GM21515 (cell line): ENCODE results near the gene ALDH1L1.

Experiments used
- ATAC-seq: cut with Tn5 transposase; IDR thresholded peaks from one replicate; pipeline ENCODE4 v1.9.1; 2021; ENCODE audit not compliant: unreplicated experiment

ALDH1L1 gene

GRCh38 chr3:126135406-126136076 is 44.8 kb downstream of the ALDH1L1 start:
- ATAC-seq = no peak

- no peak for ATAC-seq
Measured at GRCh38 chr3:126135071-126135405, 45.3 kb downstream of the ALDH1L1 start.

- ATAC-seq = no peak
Measured at GRCh38 chr3:126134219-126134975, 46.0 kb downstream of the ALDH1L1 start.

- no peak for ATAC-seq
Measured at GRCh38 chr3:126133606-126134005, 46.8 kb downstream of the ALDH1L1 start.

GRCh38 chr3:126132751-126133511 is 47.5 kb downstream of the ALDH1L1 start:
- no peak for ATAC-seq

- ATAC-seq = no peak
Measured at GRCh38 chr3:126131881-126132750, 48.3 kb downstream of the ALDH1L1 start.

- no peak for ATAC-seq
Measured at GRCh38 chr3:126130981-126131745, 49.2 kb downstream of the ALDH1L1 start.

- no peak for ATAC-seq
Measured at GRCh38 chr3:126130081-126130855, 50.1 kb downstream of the ALDH1L1 start.

- no peak for ATAC-seq
Measured at GRCh38 chr3:126129398-126129891, 50.9 kb downstream of the ALDH1L1 start.

- ATAC-seq = no peak
Measured at GRCh38 chr3:126128504-126129397, 51.6 kb downstream of the ALDH1L1 start.

- ATAC-seq = no peak
Measured at GRCh38 chr3:126127904-126128303, 52.5 kb downstream of the ALDH1L1 start.

GRCh38 chr3:126127452-126127851 is 52.9 kb downstream of the ALDH1L1 start:
- ATAC-seq = no peak

- ATAC-seq = no peak
Measured at GRCh38 chr3:126126811-126127431, 53.5 kb downstream of the ALDH1L1 start.

- no peak for ATAC-seq
Measured at GRCh38 chr3:126126286-126126685, 54.1 kb downstream of the ALDH1L1 start.

GRCh38 chr3:126125781-126126251 is 54.6 kb downstream of the ALDH1L1 start:
- ATAC-seq = no peak

- no peak for ATAC-seq
Measured at GRCh38 chr3:126125341-126125740, 55.0 kb downstream of the ALDH1L1 start.

- ATAC-seq = no peak
Measured at GRCh38 chr3:126124896-126125295, 55.5 kb downstream of the ALDH1L1 start.
